ENCODE data around the gene TMEM69. TPM values are rescaled to one million over a fixed set of nuclear protein-coding genes. Genes with fewer than 3 reads are reported as not detected.

The TMEM69 gene
- total and polyA plus RNA-seq, 10 of the 15 experiments (the other 5 are each of a cell fraction or from before 2014, with no cell fraction given), result 44.6 to 162 (median 88.8) TPM

DNA sequence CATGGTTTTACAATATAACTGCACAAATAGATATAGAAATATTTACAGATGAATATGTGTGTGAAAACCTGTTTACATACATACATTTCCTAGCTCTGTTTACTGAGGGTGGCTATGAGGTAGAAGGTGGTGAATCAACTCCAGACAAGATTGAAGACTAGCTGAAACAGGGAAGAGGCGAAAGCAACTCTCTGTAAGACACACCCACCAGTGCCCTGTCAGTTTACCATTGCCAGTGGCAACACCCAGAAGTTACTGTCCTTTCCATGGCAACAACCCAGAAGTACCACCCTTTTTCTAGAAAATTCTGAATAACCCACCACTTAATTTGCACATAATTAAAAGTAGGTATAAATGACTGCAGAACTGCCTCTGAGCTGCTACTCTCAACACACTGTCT lies 16.7 kb downstream of the TMEM69 start:
- no peak overlapping the region for H3K4me3 ChIP-seq
- in situ Hi-C loops (cut with MboI), result no loop called here

DNA sequence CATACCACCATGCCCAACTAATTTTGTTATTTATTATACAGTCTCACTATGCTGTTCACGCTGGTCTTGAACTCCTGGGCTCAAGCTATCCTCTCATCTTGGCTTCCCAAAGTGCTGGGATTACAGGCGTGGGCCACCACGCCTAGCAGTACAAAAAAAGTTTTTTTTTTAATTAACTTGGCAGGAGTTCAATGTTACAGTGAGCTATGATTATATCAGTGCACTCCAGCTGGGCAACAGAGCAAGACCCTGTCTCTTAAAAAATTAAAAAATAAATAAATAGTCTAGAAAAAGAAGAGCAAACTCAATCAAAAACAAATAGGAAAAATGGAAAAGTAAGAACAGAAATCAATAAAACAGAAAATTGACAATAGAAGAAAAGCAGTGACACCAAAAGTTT lies 25.7 kb downstream of the TMEM69 start:
- Histone ChIP-seq H4K20me1 (ENCODE audit: control insufficient read depth, insufficient read depth) (no peaks in the 10 kb centered on the region), H2AFZ (ENCODE audit: control insufficient read depth, low read depth, low read length) (no peak overlapping the region), H3K36me3 (ENCODE audit: control insufficient read depth in 2 of 2, insufficient read depth in 2 of 2, low read length in 1 of 2) (peaks cover 0 to 3% of the 10 kb centered on the region in 2 experiments; a peak in 1 of 4 replicates), H3K9me3 (replicated peaks; ENCODE audit: control insufficient read depth, insufficient read depth, low read length) (no peaks in the 10 kb centered on the region), H3K4me1 (ENCODE audit: control insufficient read depth, insufficient read depth, low read length) (no peaks in the 10 kb centered on the region), H3K27me3 (replicated peaks in 1 of 2; ENCODE audit: control insufficient read depth in 2 of 2, insufficient read depth in 2 of 2, low read length in 1 of 2) (no peaks in the 10 kb centered on the region), H3K79me2 (ENCODE audit: control insufficient read depth, insufficient read depth, low read length) (no peaks in the 10 kb centered on the region), H3K27ac (ENCODE audit: control insufficient read depth, insufficient read depth) (no peak overlapping the region), H3K4me3 (no peak overlapping the region), H3K4me2 (ENCODE audit: control insufficient read depth, insufficient read depth) (no peak overlapping the region), H3K9ac (ENCODE audit: control insufficient read depth, insufficient read depth, low read length) (no peak overlapping the region)
- 100% methylated on average over 3 of the region's 3 CpGs for WGBS (ENCODE audit: insufficient coverage, insufficient replicate concordance, low lambda C conversion rate, missing lambda C conversion rate)
- TF ChIP-seq CBFB (IDR thresholded peaks at IDR 0.05; ENCODE audit: low read depth) (no peak), YBX1 (IDR thresholded peaks at IDR 0.05) (no peak), CHD1 (IDR thresholded peaks at IDR 0.05; ENCODE audit: low read depth, low read length) (no peak), RB1 (IDR thresholded peaks at IDR 0.05; ENCODE audit: borderline replicate concordance) (no peak), MEF2B (IDR thresholded peaks at IDR 0.05; ENCODE audit: partially characterized antibody, poor library complexity, severe bottlenecking) (no peak), NFIC (IDR thresholded peaks at IDR 0.05; ENCODE audit: low read depth, low read length) (no peak), RFX5 (IDR thresholded peaks at IDR 0.05; ENCODE audit: low read depth, low read length) (no peak), SP1 (IDR thresholded peaks at IDR 0.05; ENCODE audit: low read depth, low read length) (no peak)
- TF ChIP-seq, protein P1, sequence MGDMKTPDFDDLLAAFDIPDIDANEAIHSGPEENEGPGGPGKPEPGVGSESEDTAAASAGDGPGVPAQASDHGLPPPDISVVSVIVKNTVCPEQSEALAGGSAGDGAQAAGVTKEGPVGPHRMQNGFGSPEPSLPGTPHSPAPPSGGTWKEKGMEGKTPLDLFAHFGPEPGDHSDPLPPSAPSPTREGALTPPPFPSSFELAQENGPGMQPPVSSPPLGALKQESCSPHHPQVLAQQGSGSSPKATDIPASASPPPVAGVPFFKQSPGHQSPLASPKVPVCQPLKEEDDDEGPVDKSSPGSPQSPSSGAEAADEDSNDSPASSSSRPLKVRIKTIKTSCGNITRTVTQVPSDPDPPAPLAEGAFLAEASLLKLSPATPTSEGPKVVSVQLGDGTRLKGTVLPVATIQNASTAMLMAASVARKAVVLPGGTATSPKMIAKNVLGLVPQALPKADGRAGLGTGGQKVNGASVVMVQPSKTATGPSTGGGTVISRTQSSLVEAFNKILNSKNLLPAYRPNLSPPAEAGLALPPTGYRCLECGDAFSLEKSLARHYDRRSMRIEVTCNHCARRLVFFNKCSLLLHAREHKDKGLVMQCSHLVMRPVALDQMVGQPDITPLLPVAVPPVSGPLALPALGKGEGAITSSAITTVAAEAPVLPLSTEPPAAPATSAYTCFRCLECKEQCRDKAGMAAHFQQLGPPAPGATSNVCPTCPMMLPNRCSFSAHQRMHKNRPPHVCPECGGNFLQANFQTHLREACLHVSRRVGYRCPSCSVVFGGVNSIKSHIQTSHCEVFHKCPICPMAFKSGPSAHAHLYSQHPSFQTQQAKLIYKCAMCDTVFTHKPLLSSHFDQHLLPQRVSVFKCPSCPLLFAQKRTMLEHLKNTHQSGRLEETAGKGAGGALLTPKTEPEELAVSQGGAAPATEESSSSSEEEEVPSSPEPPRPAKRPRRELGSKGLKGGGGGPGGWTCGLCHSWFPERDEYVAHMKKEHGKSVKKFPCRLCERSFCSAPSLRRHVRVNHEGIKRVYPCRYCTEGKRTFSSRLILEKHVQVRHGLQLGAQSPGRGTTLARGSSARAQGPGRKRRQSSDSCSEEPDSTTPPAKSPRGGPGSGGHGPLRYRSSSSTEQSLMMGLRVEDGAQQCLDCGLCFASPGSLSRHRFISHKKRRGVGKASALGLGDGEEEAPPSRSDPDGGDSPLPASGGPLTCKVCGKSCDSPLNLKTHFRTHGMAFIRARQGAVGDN (IDR thresholded peaks at IDR 0.05), result no peak
- in situ Hi-C loops (cut with MboI) (no loop called here), intact Hi-C loops (cut with micrococcal nuclease; ENCODE audit: unreplicated experiment) (no loop called here)
- ATAC-seq (no peak), FAIRE-seq (no peak), DNase-seq (ENCODE audit: low read depth, low spot score) (no peak)
- no TSS peak for BruUV-seq (replicated peaks)
- POLR2A ChIA-PET, result no interaction called here
- CTCF ChIA-PET, result interaction anchor here (0.7 kb wide), 1 partner anchor 10 kb away, joined by 3 read pairs; no protein-coding TSS in a partner anchor
- RAD21 ChIA-PET (ENCODE audit: unreplicated experiment), result no interaction called here
- SMC1A ChIA-PET (ENCODE audit: uncharacterized antibody, unreplicated experiment), result interaction anchor here (0.6 kb wide), 1 partner anchor 165 kb away, joined by 3 read pairs; no protein-coding TSS in a partner anchor

More for the DNA sequence above, 16.7 kb downstream of the TMEM69 start:
- no peak overlapping the region for H2AFZ ChIP-seq (ENCODE audit: control insufficient read depth, low read depth, low read length)
- no peak overlapping the region for H3K27ac ChIP-seq (ENCODE audit: control insufficient read depth, insufficient read depth)
- no peaks in the 10 kb centered on the region for H3K79me2 ChIP-seq (ENCODE audit: control insufficient read depth, insufficient read depth, low read length)
- ChIA-PET RAD21 (ENCODE audit: unreplicated experiment) (no interaction called here), POLR2A (interaction anchor here (0.8 kb wide), 1 partner anchor 12 kb away, joined by 4 read pairs; no protein-coding TSS in a partner anchor), SMC1A (ENCODE audit: uncharacterized antibody, unreplicated experiment) (interaction anchor here (1.0 kb wide), 1 partner anchor 27 kb away, joined by 3 read pairs; no protein-coding TSS in a partner anchor), CTCF (interaction anchor here (1.0 to 1.3 kb wide), 4 partner anchors 9 to 139 kb away, joined by 3 to 5 read pairs (median 4); no protein-coding TSS in a partner anchor)
- ATAC-seq, result no peak
- WGBS (ENCODE audit: insufficient coverage, insufficient replicate concordance, low lambda C conversion rate, missing lambda C conversion rate), result 94% methylated on average over 1 of the region's 1 CpG
- intact Hi-C loops (cut with micrococcal nuclease; ENCODE audit: unreplicated experiment), result no loop called here
- no peaks in the 10 kb centered on the region; the same call in 2 of the 3 replicates for H3K9me3 ChIP-seq (replicated peaks; ENCODE audit: control insufficient read depth, insufficient read depth, low read length)
- TF ChIP-seq KLF5 (IDR thresholded peaks at IDR 0.05; ENCODE audit: partially characterized antibody), result no peak
- TF ChIP-seq ETV6 (conservative IDR thresholded peaks at IDR 0.05 in 1 of 2, IDR thresholded peaks at IDR 0.05 in 1 of 2; ENCODE audit: borderline replicate concordance in 1 of 2, low read depth in 1 of 2), result no peak
- no peak for TF ChIP-seq NFXL1 (IDR thresholded peaks at IDR 0.05; ENCODE audit: borderline replicate concordance)
- TF ChIP-seq NR2C1 (IDR thresholded peaks at IDR 0.05), result no peak
- no peak for TF ChIP-seq BACH1 (IDR thresholded peaks at IDR 0.05; ENCODE audit: borderline replicate concordance)
- TF ChIP-seq TAF1 (IDR thresholded peaks at IDR 0.05; ENCODE audit: borderline replicate concordance, low read depth, low read length), result no peak
- no peak for TF ChIP-seq MTA2 (IDR thresholded peaks at IDR 0.05; ENCODE audit: low read depth)
- BruUV-seq (replicated peaks), result no TSS peak
- no peak for DNase-seq (ENCODE audit: low read depth, low spot score)
- H3K4me1 ChIP-seq (ENCODE audit: control insufficient read depth, insufficient read depth, low read length), result no peaks in the 10 kb centered on the region
- H3K36me3 ChIP-seq (ENCODE audit: control insufficient read depth in 2 of 2, insufficient read depth in 2 of 2, low read length in 1 of 2), result 0 out of 4 replicates have a peak, but pooled peaks cover 0 to 3% of the 10 kb centered on the region in 2 experiments
- no peaks in the 10 kb centered on the region for H3K27me3 ChIP-seq (replicated peaks in 1 of 2; ENCODE audit: control insufficient read depth in 2 of 2, insufficient read depth in 2 of 2, low read length in 1 of 2)
- no peak for FAIRE-seq
- H3K4me2 ChIP-seq (ENCODE audit: control insufficient read depth, insufficient read depth), result no peak overlapping the region
- H3K9ac ChIP-seq (ENCODE audit: control insufficient read depth, insufficient read depth, low read length), result no peak overlapping the region
- no peaks in the 10 kb centered on the region for H4K20me1 ChIP-seq (ENCODE audit: control insufficient read depth, insufficient read depth)
